ENCODE measurements around the gene UBR1. TPM values are rescaled to one million over a fixed set of nuclear protein-coding genes. Genes with fewer than 3 reads are reported as not detected.
A peak's percentile ranks its signal among the peaks of the same experiment; 100 is the strongest.

The UBR1 gene
- total and polyA plus RNA-seq, 2 experiments from 2014 or later: 17.2 to 19.6 TPM

- DNase-seq (ENCODE audit: low spot score): peak; percentile 24
- no peaks in the 10 kb centered on the region; the same call in 1 of the 2 replicates for H3K36me3 ChIP-seq (ENCODE audit: insufficient read depth)
- no peak for ATAC-seq
These were observed 44.5 kb upstream of the UBR1 start for GRCh38 chr15:43150191-43150929.

More at GRCh38 chr15:43150191-43150929, 44.5 kb upstream of the UBR1 start:
- Histone ChIP-seq H3K79me2 (replicated peaks; ENCODE audit: insufficient read depth) (no peaks in the 10 kb centered on the region), H3K27ac (ENCODE audit: low read depth) (0 out of 2 replicates have a peak overlapping the region, but pooled peaks have one; percentile 7), H3K9me2 (ENCODE audit: insufficient read depth) (no peaks in the 10 kb centered on the region), H4K20me1 (replicated peaks; ENCODE audit: insufficient read depth) (no peaks in the 10 kb centered on the region), H2AFZ (no peak overlapping the region), H3K4me2 (no peak overlapping the region), H3F3A (replicated peaks; ENCODE audit: low read depth) (no peaks in the 10 kb centered on the region), H3K4me3 (no peak overlapping the region), H3K4me1 (ENCODE audit: insufficient read depth) (no peaks in the 10 kb centered on the region), H3K27me3 (ENCODE audit: insufficient read depth) (no peaks in the 10 kb centered on the region)
- no peak overlapping the region for H3K4me3 Mint-ChIP-seq
- TF ChIP-seq REST (IDR thresholded peaks at IDR 0.05; ENCODE audit: unreplicated experiment) (no peak), POLR2AphosphoS5 (IDR thresholded peaks at IDR 0.05; ENCODE audit: low read depth) (no peak), EZH2 (IDR thresholded peaks at IDR 0.05; ENCODE audit: low read depth, unreplicated experiment) (no peak), JUNB (IDR thresholded peaks at IDR 0.05; ENCODE audit: unreplicated experiment) (no peak), ZNF114 (CRISPR knock-in tag; IDR thresholded peaks at IDR 0.05) (no peak), ETS1 (IDR thresholded peaks at IDR 0.05) (no peak), ZNF331 (CRISPR knock-in tag; IDR thresholded peaks at IDR 0.05; ENCODE audit: low read depth) (no peak), CREB1 (CRISPR knock-in tag; IDR thresholded peaks at IDR 0.05; ENCODE audit: low read depth) (no peak), NANOG (IDR thresholded peaks at IDR 0.05; ENCODE audit: borderline replicate concordance) (no peak), STAT1 (IDR thresholded peaks at IDR 0.05; ENCODE audit: unreplicated experiment) (no peak), EZH2phosphoT487 (IDR thresholded peaks at IDR 0.05; ENCODE audit: unreplicated experiment) (no peak)
- TF ChIP-seq, protein P1, sequence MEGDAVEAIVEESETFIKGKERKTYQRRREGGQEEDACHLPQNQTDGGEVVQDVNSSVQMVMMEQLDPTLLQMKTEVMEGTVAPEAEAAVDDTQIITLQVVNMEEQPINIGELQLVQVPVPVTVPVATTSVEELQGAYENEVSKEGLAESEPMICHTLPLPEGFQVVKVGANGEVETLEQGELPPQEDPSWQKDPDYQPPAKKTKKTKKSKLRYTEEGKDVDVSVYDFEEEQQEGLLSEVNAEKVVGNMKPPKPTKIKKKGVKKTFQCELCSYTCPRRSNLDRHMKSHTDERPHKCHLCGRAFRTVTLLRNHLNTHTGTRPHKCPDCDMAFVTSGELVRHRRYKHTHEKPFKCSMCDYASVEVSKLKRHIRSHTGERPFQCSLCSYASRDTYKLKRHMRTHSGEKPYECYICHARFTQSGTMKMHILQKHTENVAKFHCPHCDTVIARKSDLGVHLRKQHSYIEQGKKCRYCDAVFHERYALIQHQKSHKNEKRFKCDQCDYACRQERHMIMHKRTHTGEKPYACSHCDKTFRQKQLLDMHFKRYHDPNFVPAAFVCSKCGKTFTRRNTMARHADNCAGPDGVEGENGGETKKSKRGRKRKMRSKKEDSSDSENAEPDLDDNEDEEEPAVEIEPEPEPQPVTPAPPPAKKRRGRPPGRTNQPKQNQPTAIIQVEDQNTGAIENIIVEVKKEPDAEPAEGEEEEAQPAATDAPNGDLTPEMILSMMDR (conservative IDR thresholded peaks at IDR 0.05; ENCODE audit: low read depth in 2 of 2): no peak
- TF ChIP-seq, protein P2, sequence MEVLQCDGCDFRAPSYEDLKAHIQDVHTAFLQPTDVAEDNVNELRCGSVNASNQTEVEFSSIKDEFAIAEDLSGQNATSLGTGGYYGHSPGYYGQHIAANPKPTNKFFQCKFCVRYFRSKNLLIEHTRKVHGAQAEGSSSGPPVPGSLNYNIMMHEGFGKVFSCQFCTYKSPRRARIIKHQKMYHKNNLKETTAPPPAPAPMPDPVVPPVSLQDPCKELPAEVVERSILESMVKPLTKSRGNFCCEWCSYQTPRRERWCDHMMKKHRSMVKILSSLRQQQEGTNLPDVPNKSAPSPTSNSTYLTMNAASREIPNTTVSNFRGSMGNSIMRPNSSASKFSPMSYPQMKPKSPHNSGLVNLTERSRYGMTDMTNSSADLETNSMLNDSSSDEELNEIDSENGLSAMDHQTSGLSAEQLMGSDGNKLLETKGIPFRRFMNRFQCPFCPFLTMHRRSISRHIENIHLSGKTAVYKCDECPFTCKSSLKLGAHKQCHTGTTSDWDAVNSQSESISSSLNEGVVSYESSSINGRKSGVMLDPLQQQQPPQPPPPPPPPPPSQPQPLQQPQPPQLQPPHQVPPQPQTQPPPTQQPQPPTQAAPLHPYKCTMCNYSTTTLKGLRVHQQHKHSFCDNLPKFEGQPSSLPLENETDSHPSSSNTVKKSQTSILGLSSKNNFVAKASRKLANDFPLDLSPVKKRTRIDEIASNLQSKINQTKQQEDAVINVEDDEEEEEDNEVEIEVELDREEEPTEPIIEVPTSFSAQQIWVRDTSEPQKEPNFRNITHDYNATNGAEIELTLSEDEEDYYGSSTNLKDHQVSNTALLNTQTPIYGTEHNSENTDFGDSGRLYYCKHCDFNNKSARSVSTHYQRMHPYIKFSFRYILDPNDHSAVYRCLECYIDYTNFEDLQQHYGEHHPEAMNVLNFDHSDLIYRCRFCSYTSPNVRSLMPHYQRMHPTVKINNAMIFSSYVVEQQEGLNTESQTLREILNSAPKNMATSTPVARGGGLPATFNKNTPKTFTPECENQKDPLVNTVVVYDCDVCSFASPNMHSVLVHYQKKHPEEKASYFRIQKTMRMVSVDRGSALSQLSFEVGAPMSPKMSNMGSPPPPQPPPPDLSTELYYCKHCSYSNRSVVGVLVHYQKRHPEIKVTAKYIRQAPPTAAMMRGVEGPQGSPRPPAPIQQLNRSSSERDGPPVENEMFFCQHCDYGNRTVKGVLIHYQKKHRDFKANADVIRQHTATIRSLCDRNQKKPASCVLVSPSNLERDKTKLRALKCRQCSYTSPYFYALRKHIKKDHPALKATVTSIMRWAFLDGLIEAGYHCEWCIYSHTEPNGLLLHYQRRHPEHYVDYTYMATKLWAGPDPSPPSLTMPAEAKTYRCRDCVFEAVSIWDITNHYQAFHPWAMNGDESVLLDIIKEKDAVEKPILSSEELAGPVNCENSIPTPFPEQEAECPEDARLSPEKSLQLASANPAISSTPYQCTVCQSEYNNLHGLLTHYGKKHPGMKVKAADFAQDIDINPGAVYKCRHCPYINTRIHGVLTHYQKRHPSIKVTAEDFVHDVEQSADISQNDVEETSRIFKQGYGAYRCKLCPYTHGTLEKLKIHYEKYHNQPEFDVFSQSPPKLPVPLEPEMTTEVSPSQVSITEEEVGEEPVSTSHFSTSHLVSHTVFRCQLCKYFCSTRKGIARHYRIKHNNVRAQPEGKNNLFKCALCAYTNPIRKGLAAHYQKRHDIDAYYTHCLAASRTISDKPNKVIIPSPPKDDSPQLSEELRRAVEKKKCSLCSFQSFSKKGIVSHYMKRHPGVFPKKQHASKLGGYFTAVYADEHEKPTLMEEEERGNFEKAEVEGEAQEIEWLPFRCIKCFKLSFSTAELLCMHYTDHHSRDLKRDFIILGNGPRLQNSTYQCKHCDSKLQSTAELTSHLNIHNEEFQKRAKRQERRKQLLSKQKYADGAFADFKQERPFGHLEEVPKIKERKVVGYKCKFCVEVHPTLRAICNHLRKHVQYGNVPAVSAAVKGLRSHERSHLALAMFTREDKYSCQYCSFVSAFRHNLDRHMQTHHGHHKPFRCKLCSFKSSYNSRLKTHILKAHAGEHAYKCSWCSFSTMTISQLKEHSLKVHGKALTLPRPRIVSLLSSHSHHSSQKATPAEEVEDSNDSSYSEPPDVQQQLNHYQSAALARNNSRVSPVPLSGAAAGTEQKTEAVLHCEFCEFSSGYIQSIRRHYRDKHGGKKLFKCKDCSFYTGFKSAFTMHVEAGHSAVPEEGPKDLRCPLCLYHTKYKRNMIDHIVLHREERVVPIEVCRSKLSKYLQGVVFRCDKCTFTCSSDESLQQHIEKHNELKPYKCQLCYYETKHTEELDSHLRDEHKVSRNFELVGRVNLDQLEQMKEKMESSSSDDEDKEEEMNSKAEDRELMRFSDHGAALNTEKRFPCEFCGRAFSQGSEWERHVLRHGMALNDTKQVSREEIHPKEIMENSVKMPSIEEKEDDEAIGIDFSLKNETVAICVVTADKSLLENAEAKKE (CRISPR knock-in tag; IDR thresholded peaks at IDR 0.05): no peak
- H3K36me3 Mint-ChIP-seq (ENCODE audit: low read depth): no peaks in the 10 kb centered on the region
- H3K27me3 Mint-ChIP-seq (ENCODE audit: insufficient read depth, low read depth, poor library complexity): peaks cover 2% of the 10 kb centered on the region
- no peaks in the 10 kb centered on the region for H3K9me3 Mint-ChIP-seq
- no peaks in the 10 kb centered on the region for H3K4me1 Mint-ChIP-seq
- H3K27ac Mint-ChIP-seq: no peak overlapping the region; the same call in 1 of the 2 replicates
